ENCODE data around the gene IL1RAPL2. TPM values are rescaled to one million over a fixed set of nuclear protein-coding genes. Genes with fewer than 3 reads are reported as not detected.

IL1RAPL2 gene
- total RNA-seq, 2 experiments from 2014 or later: not detected

GRCh38 chrX:105349476-105349875 lies 783.5 kb downstream of the IL1RAPL2 start:
- Mint-ChIP-seq H3K9me3 (no peaks in the 10 kb centered on the region), H3K36me3 (no peaks in the 10 kb centered on the region), H3K27ac (no peak overlapping the region), H3K27me3 (no peaks in the 10 kb centered on the region), H3K4me3 (no peak overlapping the region), H3K4me1 (ENCODE audit: low read depth) (no peaks in the 10 kb centered on the region)
- ChIA-PET CTCF (no interaction called here), POLR2A (no interaction called here)
- intact Hi-C loops (cut with micrococcal nuclease): no loop called here
- DNase-seq: no peak

- ChIA-PET POLR2A (no interaction called here), CTCF (no interaction called here)
- DNase-seq: no peak
- intact Hi-C loops (cut with micrococcal nuclease): no loop called here
- H3K36me3 Mint-ChIP-seq: no peaks in the 10 kb centered on the region
- H3K4me3 Mint-ChIP-seq: no peak overlapping the region
- no peaks in the 10 kb centered on the region for H3K27me3 Mint-ChIP-seq
- H3K9me3 Mint-ChIP-seq: no peaks in the 10 kb centered on the region
- H3K27ac Mint-ChIP-seq: no peak overlapping the region
- no peaks in the 10 kb centered on the region for H3K4me1 Mint-ChIP-seq (ENCODE audit: low read depth)
Observed at GRCh38 chrX:105375816-105376215, 809.8 kb downstream of the IL1RAPL2 start.

- no peak overlapping the region for H3K4me3 Mint-ChIP-seq
- H3K4me1 Mint-ChIP-seq (ENCODE audit: low read depth): no peaks in the 10 kb centered on the region
- no peak for DNase-seq
- peaks cover 2% of the 10 kb centered on the region for H3K9me3 Mint-ChIP-seq
- intact Hi-C loops (cut with micrococcal nuclease): no loop called here
- no peaks in the 10 kb centered on the region for H3K36me3 Mint-ChIP-seq
- POLR2A ChIA-PET: no interaction called here
- H3K27ac Mint-ChIP-seq: no peak overlapping the region
- H3K27me3 Mint-ChIP-seq: no peaks in the 10 kb centered on the region
- CTCF ChIA-PET: no interaction called here
Observed at GRCh38 chrX:105424729-105425128, 858.7 kb downstream of the IL1RAPL2 start.

DNA sequence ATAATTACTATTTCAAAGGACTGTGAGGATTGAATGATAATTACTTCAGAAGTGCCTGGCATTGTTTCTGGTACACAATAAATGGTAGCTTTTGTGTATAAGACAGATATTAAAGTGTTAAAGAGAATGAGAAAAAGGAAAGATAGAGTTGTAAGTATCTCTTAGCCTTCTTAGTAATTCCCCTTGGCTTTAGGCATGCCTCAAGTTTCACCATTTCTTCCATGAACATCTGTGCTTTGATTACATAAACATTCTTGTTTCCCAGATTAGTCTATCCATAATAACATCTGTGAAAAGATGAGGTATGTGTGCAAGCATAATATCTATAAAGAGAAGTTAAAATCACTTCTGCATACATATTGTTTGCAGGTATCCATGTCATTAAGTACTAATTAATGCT lies 885.4 kb downstream of the IL1RAPL2 start:
- Mint-ChIP-seq H3K9me3 (no peaks in the 10 kb centered on the region), H3K27me3 (no peaks in the 10 kb centered on the region), H3K4me3 (no peak overlapping the region), H3K27ac (no peak overlapping the region), H3K4me1 (ENCODE audit: low read depth) (no peaks in the 10 kb centered on the region), H3K36me3 (no peaks in the 10 kb centered on the region)
- DNase-seq: no peak
- POLR2A ChIA-PET: no interaction called here
- intact Hi-C loops (cut with micrococcal nuclease): no loop called here
- CTCF ChIA-PET: no interaction called here

GRCh38 chrX:105458846-105459245 lies 892.8 kb downstream of the IL1RAPL2 start:
- H3K27ac Mint-ChIP-seq: no peak overlapping the region
- no peaks in the 10 kb centered on the region for H3K27me3 Mint-ChIP-seq
- H3K9me3 Mint-ChIP-seq: no peaks in the 10 kb centered on the region
- no peaks in the 10 kb centered on the region for H3K4me1 Mint-ChIP-seq (ENCODE audit: low read depth)
- intact Hi-C loops (cut with micrococcal nuclease): no loop called here
- no peaks in the 10 kb centered on the region for H3K36me3 Mint-ChIP-seq
- H3K4me3 Mint-ChIP-seq: no peak overlapping the region
- DNase-seq: no peak
- POLR2A ChIA-PET: no interaction called here
- CTCF ChIA-PET: no interaction called here

GRCh38 chrX:105460376-105460775 lies 894.4 kb downstream of the IL1RAPL2 start:
- H3K27ac Mint-ChIP-seq: no peak overlapping the region
- ChIA-PET CTCF (no interaction called here), POLR2A (no interaction called here)
- H3K9me3 Mint-ChIP-seq: no peaks in the 10 kb centered on the region
- no peaks in the 10 kb centered on the region for H3K27me3 Mint-ChIP-seq
- no peaks in the 10 kb centered on the region for H3K4me1 Mint-ChIP-seq (ENCODE audit: low read depth)
- DNase-seq: no peak
- H3K4me3 Mint-ChIP-seq: no peak overlapping the region
- no peaks in the 10 kb centered on the region for H3K36me3 Mint-ChIP-seq
- intact Hi-C loops (cut with micrococcal nuclease): no loop called here

DNA sequence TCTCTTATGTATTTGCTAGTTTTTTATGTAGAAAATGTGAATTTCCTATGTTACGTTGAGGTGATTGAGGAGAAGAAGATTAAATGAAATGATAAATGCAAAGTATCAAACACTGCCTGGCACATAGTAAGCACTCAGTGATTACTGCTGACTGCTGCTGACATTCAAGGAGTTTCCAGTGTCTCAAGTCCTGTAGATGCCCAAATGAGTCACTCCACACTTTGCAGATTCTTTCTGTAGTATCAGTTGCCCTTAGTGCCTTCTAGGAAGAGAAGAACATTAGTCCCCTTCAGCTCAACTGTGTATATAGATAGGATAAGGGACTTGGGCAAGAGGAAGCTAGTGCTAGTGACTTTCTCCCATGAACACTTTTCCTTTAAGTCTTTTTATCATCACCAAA lies 895.0 kb downstream of the IL1RAPL2 start:
- intact Hi-C loops (cut with micrococcal nuclease): no loop called here
- no peaks in the 10 kb centered on the region for H3K9me3 Mint-ChIP-seq
- ChIA-PET POLR2A (no interaction called here), CTCF (no interaction called here)
- H3K4me1 Mint-ChIP-seq (ENCODE audit: low read depth): no peaks in the 10 kb centered on the region
- H3K4me3 Mint-ChIP-seq: no peak overlapping the region
- no peak overlapping the region for H3K27ac Mint-ChIP-seq
- no peak for DNase-seq
- no peaks in the 10 kb centered on the region for H3K36me3 Mint-ChIP-seq
- H3K27me3 Mint-ChIP-seq: no peaks in the 10 kb centered on the region

GRCh38 chrX:105462186-105462585 lies 896.2 kb downstream of the IL1RAPL2 start:
- Mint-ChIP-seq H3K4me3 (no peak overlapping the region), H3K27ac (no peak overlapping the region), H3K27me3 (no peaks in the 10 kb centered on the region), H3K36me3 (no peaks in the 10 kb centered on the region), H3K4me1 (ENCODE audit: low read depth) (no peaks in the 10 kb centered on the region), H3K9me3 (no peaks in the 10 kb centered on the region)
- no peak for DNase-seq
- ChIA-PET CTCF (no interaction called here), POLR2A (no interaction called here)
- intact Hi-C loops (cut with micrococcal nuclease): no loop called here

- no peaks in the 10 kb centered on the region for H3K9me3 Mint-ChIP-seq
- ChIA-PET CTCF (no interaction called here), POLR2A (no interaction called here)
- no peaks in the 10 kb centered on the region for H3K36me3 Mint-ChIP-seq
- H3K27ac Mint-ChIP-seq: no peak overlapping the region
- DNase-seq: no peak
- no peak overlapping the region for H3K4me3 Mint-ChIP-seq
- intact Hi-C loops (cut with micrococcal nuclease): no loop called here
- no peaks in the 10 kb centered on the region for H3K27me3 Mint-ChIP-seq
- no peaks in the 10 kb centered on the region for H3K4me1 Mint-ChIP-seq (ENCODE audit: low read depth)
Observed at GRCh38 chrX:105463473-105463872, 897.5 kb downstream of the IL1RAPL2 start.

DNA sequence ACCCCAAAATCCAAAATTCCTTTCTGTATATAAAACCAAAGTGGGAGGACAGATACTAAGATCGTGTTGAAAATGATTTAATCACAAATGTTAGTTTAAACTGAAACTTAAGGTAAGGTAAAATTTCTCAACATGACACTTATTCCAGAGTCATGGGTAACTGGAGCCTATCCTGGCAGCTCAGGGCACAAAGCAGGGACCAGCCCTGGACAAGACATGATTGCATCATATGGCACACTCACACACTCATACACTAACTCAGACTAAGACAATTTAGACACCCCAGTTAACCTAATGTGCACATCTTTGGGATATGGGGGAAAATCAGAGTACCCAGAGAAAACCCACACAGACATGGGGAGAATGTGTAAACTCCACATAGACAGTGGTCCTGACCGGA lies 898.6 kb downstream of the IL1RAPL2 start:
- Mint-ChIP-seq H3K4me3 (no peak overlapping the region), H3K9me3 (no peaks in the 10 kb centered on the region), H3K27me3 (no peaks in the 10 kb centered on the region), H3K27ac (no peak overlapping the region), H3K36me3 (no peaks in the 10 kb centered on the region), H3K4me1 (ENCODE audit: low read depth) (no peaks in the 10 kb centered on the region)
- POLR2A ChIA-PET: no interaction called here
- DNase-seq: no peak
- intact Hi-C loops (cut with micrococcal nuclease): no loop called here
- CTCF ChIA-PET: no interaction called here

- H3K36me3 Mint-ChIP-seq: no peaks in the 10 kb centered on the region
- no peak for DNase-seq
- intact Hi-C loops (cut with micrococcal nuclease): no loop called here
- CTCF ChIA-PET: no interaction called here
- no peak overlapping the region for H3K4me3 Mint-ChIP-seq
- POLR2A ChIA-PET: no interaction called here
- no peaks in the 10 kb centered on the region for H3K27me3 Mint-ChIP-seq
- no peaks in the 10 kb centered on the region for H3K9me3 Mint-ChIP-seq
- no peak overlapping the region for H3K27ac Mint-ChIP-seq
- H3K4me1 Mint-ChIP-seq (ENCODE audit: low read depth): no peaks in the 10 kb centered on the region
Observed at GRCh38 chrX:105468741-105469140, 902.7 kb downstream of the IL1RAPL2 start.

DNA sequence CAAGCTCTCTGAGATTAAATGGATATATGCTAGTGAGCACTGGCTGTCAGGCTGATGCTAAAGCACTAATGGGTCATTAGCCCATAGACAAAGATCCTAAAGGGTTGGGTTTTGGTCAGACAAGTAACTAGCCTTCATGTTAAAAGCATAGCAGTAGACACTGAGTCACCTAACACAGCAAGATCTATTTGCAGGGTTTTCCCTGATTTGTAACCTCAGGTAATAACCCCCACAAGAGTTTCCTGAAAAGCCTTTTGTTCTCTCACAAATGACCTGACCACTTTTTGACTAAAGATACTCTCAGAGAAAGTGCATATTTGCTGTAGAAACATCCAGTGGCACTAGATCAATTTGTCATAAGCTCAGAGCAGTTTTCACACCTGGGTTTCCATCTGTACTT lies 905.6 kb downstream of the IL1RAPL2 start:
- H3K9me3 Mint-ChIP-seq: no peaks in the 10 kb centered on the region
- intact Hi-C loops (cut with micrococcal nuclease): no loop called here
- ChIA-PET CTCF (no interaction called here), POLR2A (no interaction called here)
- no peak overlapping the region for H3K27ac Mint-ChIP-seq
- no peaks in the 10 kb centered on the region for H3K4me1 Mint-ChIP-seq (ENCODE audit: low read depth)
- no peak for DNase-seq
- H3K27me3 Mint-ChIP-seq: no peaks in the 10 kb centered on the region
- H3K36me3 Mint-ChIP-seq: no peaks in the 10 kb centered on the region
- H3K4me3 Mint-ChIP-seq: no peak overlapping the region

DNA sequence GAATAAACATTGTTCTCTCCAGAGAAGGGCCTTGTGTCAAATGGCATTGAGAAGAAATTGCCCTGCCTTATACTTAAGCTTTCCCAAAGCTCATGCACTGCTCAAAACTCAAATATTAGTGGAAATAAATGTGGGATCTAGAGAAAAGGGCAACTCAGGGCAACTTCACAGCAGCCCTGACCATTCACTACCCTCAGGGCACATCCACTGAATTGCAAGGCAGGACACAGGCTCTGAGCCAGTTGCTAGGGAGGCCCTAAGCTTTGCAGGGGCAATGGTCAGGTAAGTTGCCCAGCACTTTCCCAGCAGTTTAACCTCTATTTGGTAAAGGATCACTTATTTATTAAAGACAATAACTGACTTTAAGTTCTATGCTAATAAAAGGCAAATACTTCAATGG lies 909.8 kb downstream of the IL1RAPL2 start:
- intact Hi-C loops (cut with micrococcal nuclease): no loop called here
- Mint-ChIP-seq H3K36me3 (no peaks in the 10 kb centered on the region), H3K27me3 (no peaks in the 10 kb centered on the region), H3K4me3 (no peak overlapping the region), H3K27ac (no peak overlapping the region), H3K4me1 (ENCODE audit: low read depth) (no peaks in the 10 kb centered on the region), H3K9me3 (no peaks in the 10 kb centered on the region)
- ChIA-PET POLR2A (no interaction called here), CTCF (no interaction called here)
- DNase-seq: no peak

DNA sequence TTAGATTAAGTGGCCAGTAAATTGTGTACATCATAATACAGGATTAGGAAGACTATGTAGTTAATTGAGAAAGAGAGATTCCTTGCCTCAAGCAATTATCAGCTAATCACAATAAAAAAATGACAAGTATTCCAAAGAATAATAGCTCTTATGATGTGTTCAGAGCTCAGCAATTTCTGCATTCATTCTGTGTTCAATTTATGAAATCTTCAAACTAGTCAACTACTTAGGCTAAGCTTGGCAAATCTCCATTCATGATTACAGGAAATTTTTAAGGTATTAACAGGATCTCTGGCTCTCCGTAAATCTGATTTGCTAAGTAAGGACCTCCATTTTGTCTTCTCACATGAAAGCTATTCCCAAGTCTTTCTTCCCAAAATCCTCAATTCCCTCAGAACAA lies 911.4 kb downstream of the IL1RAPL2 start:
- no peaks in the 10 kb centered on the region for H3K36me3 Mint-ChIP-seq
- H3K4me1 Mint-ChIP-seq (ENCODE audit: low read depth): no peaks in the 10 kb centered on the region
- intact Hi-C loops (cut with micrococcal nuclease): no loop called here
- H3K27ac Mint-ChIP-seq: no peak overlapping the region
- no peak overlapping the region for H3K4me3 Mint-ChIP-seq
- no peaks in the 10 kb centered on the region for H3K9me3 Mint-ChIP-seq
- no peak for DNase-seq
- ChIA-PET CTCF (no interaction called here), POLR2A (no interaction called here)
- no peaks in the 10 kb centered on the region for H3K27me3 Mint-ChIP-seq

Measured in activated CD4-positive, alpha-beta memory T cell treated with anti-CD3 and anti-CD28 coated beads for 36 hours (primary cell).